Measurements from ENCODE around the gene EVA1C. TPM values are rescaled to one million over a fixed set of nuclear protein-coding genes. Genes with fewer than 3 reads are reported as not detected.

EVA1C gene
- total RNA-seq, 1 experiment from 2014 or later, result 16.1 TPM

GRCh38 chr21:32383812-32384211 is 28.7 kb upstream of the EVA1C start:
- 0 out of 2 replicates have a peak overlapping the region, but pooled peaks have one; percentile 79 for H3K27ac ChIP-seq (ENCODE audit: low read length)
- H3K4me1 ChIP-seq (ENCODE audit: insufficient read depth, low read length), result peaks cover 27% of the 10 kb centered on the region
- peaks cover 53% of the 10 kb centered on the region for H4K20me1 ChIP-seq (ENCODE audit: low read length)
- no peak overlapping the region for H3K4me2 ChIP-seq (ENCODE audit: low read length)
- no peaks in the 10 kb centered on the region for H3K27me3 ChIP-seq (ENCODE audit: low read length)
- no peak overlapping the region for H2AFZ ChIP-seq (ENCODE audit: low read length)
- ATAC-seq (peak; percentile 32; the same call in 1 of the 2 replicates), DNase-seq (peak; percentile 37)
- no peaks in the 10 kb centered on the region for H3K9me3 ChIP-seq (ENCODE audit: low read length)
- peaks cover 58% of the 10 kb centered on the region for H3K36me3 ChIP-seq (ENCODE audit: low read depth, low read length)
- H3K4me3 ChIP-seq (ENCODE audit: low read length), result no peak overlapping the region
- POLR2A ChIA-PET (ENCODE audit: unreplicated experiment), result interaction anchor here (0.7 kb wide), 1 partner anchor 12 kb away, joined by 15 read pairs; no protein-coding TSS in a partner anchor
- BruUV-seq (replicated peaks), result no TSS peak
- H3K79me2 ChIP-seq (ENCODE audit: low read length), result peaks cover 91% of the 10 kb centered on the region
- no peak for TF ChIP-seq EZH2 (IDR thresholded peaks at IDR 0.05; ENCODE audit: low read length, unreplicated experiment)
- peak; percentile 47 for TF ChIP-seq CTCF (conservative IDR thresholded peaks at IDR 0.05; ENCODE audit: low read depth, low read length)
- TF ChIP-seq EZH2phosphoT487 (IDR thresholded peaks at IDR 0.05; ENCODE audit: borderline replicate concordance, low read length), result no peak
- no peak overlapping the region for H3K9ac ChIP-seq (ENCODE audit: low read length)
- H3K9me2 ChIP-seq (replicated peaks; ENCODE audit: low read length), result no peaks in the 10 kb centered on the region
- no peaks in the 10 kb centered on the region for H3F3A ChIP-seq (ENCODE audit: low read length, unreplicated experiment)
- CTCF ChIA-PET, result no interaction called here
- intact Hi-C loops (cut with micrococcal nuclease), result no loop called here

- Histone ChIP-seq H3K27me3 (ENCODE audit: low read length) (no peaks in the 10 kb centered on the region), H2AFZ (ENCODE audit: low read length) (no peak overlapping the region), H4K20me1 (ENCODE audit: low read length) (peaks cover 65% of the 10 kb centered on the region), H3F3A (ENCODE audit: low read length, unreplicated experiment) (no peaks in the 10 kb centered on the region), H3K27ac (ENCODE audit: low read length) (no peak overlapping the region), H3K4me1 (ENCODE audit: insufficient read depth, low read length) (peaks cover 29% of the 10 kb centered on the region), H3K36me3 (ENCODE audit: low read depth, low read length) (peaks cover 42% of the 10 kb centered on the region), H3K79me2 (ENCODE audit: low read length) (peaks cover 86% of the 10 kb centered on the region), H3K9me2 (replicated peaks; ENCODE audit: low read length) (no peaks in the 10 kb centered on the region), H3K4me2 (ENCODE audit: low read length) (no peak overlapping the region), H3K9me3 (ENCODE audit: low read length) (no peaks in the 10 kb centered on the region), H3K9ac (ENCODE audit: low read length) (no peak overlapping the region), H3K4me3 (ENCODE audit: low read length) (no peak overlapping the region)
- BruUV-seq (replicated peaks), result no TSS peak
- ATAC-seq, result no peak
- POLR2A ChIA-PET (ENCODE audit: unreplicated experiment), result no interaction called here
- CTCF ChIA-PET, result no interaction called here
- no peak for TF ChIP-seq EZH2phosphoT487 (IDR thresholded peaks at IDR 0.05; ENCODE audit: borderline replicate concordance, low read length)
- no peak for TF ChIP-seq EZH2 (IDR thresholded peaks at IDR 0.05; ENCODE audit: low read length, unreplicated experiment)
- no peak for TF ChIP-seq CTCF (conservative IDR thresholded peaks at IDR 0.05; ENCODE audit: low read depth, low read length)
- intact Hi-C loops (cut with micrococcal nuclease), result no loop called here
- no peak for DNase-seq
Observed at GRCh38 chr21:32386195-32386870, 26.2 kb upstream of the EVA1C start.

- ATAC-seq (no peak), DNase-seq (no peak)
- ChIA-PET POLR2A (ENCODE audit: unreplicated experiment) (no interaction called here), CTCF (no interaction called here)
- Histone ChIP-seq H3K9ac (ENCODE audit: low read length) (no peak overlapping the region), H3K27me3 (ENCODE audit: low read length) (no peaks in the 10 kb centered on the region), H3K4me2 (ENCODE audit: low read length) (no peak overlapping the region), H3K9me3 (ENCODE audit: low read length) (no peaks in the 10 kb centered on the region), H3K27ac (ENCODE audit: low read length) (no peak overlapping the region), H3K9me2 (replicated peaks; ENCODE audit: low read length) (no peaks in the 10 kb centered on the region), H3K36me3 (ENCODE audit: low read depth, low read length) (peaks cover 38% of the 10 kb centered on the region), H2AFZ (ENCODE audit: low read length) (no peak overlapping the region), H3K4me1 (ENCODE audit: insufficient read depth, low read length) (peaks cover 25% of the 10 kb centered on the region), H3F3A (ENCODE audit: low read length, unreplicated experiment) (no peaks in the 10 kb centered on the region), H3K4me3 (ENCODE audit: low read length) (no peak overlapping the region), H3K79me2 (ENCODE audit: low read length) (peaks cover 88% of the 10 kb centered on the region), H4K20me1 (ENCODE audit: low read length) (peaks cover 64% of the 10 kb centered on the region)
- no peak for TF ChIP-seq CTCF (conservative IDR thresholded peaks at IDR 0.05; ENCODE audit: low read depth, low read length)
- TF ChIP-seq EZH2 (IDR thresholded peaks at IDR 0.05; ENCODE audit: low read length, unreplicated experiment), result no peak
- no peak for TF ChIP-seq EZH2phosphoT487 (IDR thresholded peaks at IDR 0.05; ENCODE audit: borderline replicate concordance, low read length)
- intact Hi-C loops (cut with micrococcal nuclease), result no loop called here
- BruUV-seq (replicated peaks), result no TSS peak
Observed at GRCh38 chr21:32387151-32387550, 25.4 kb upstream of the EVA1C start.
